K562 treated with DMSO at 1 percent for 12 hours (cell line): ENCODE results near the gene SREK1. TPM values are rescaled to one million over a fixed set of nuclear protein-coding genes. Genes with fewer than 3 reads are reported as not detected.

ENCODE experiments used
- total RNA-seq: library from RNA; unstranded; fragments of 300-600 nt; gene quantifications from 2 replicates; pipeline ENCODE4 v1.2.3, GENCODE V29; 2022; ENCODE audit not compliant: insufficient read depth

SREK1 gene, protein sequence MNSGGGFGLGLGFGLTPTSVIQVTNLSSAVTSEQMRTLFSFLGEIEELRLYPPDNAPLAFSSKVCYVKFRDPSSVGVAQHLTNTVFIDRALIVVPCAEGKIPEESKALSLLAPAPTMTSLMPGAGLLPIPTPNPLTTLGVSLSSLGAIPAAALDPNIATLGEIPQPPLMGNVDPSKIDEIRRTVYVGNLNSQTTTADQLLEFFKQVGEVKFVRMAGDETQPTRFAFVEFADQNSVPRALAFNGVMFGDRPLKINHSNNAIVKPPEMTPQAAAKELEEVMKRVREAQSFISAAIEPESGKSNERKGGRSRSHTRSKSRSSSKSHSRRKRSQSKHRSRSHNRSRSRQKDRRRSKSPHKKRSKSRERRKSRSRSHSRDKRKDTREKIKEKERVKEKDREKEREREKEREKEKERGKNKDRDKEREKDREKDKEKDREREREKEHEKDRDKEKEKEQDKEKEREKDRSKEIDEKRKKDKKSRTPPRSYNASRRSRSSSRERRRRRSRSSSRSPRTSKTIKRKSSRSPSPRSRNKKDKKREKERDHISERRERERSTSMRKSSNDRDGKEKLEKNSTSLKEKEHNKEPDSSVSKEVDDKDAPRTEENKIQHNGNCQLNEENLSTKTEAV
- total RNA-seq = 14.2 and 39.4 TPM in 2 replicates

DNA sequence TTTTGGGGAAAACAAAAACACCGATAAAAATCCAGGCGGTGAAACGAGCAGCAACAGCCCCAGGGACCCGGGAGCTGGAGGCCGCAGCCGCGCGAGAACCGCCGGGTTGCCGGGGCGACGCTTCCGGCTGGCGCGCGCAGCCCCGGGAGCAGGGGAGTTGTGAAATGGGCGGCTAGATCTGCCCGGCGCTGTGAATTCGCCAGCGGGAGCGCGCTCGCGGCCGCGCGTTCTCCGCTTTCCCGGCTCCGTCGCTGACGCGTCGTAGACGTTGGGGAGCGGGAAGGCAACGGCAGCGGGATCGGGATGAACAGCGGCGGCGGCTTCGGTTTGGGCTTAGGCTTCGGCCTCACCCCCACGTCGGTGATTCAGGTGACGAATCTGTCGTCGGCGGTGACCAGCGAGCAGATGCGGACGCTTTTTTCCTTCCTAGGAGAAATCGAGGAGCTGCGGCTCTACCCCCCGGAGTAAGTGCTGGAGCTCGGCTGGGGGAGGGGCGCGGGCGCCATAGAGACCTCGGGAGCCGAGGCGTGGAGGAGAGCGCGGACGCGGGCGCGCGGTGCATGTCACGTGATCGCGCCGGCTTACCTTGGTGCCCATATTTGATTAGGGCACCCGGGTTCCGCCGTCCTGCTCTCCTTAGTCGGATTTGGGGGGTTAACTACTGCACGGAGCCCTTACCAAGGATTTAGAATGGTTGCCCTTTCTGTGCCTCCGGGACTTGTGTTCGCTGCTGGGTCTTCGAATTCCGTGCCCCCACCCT lies at the start of gene SREK1:
TSS of gene SREK1 (plus strand) at position 227 of the 760 bp plus-strand sequence. CDS start at position 304, 77 bp downstream.

Other genes with a start within 250 kb of the SREK1 start
- 9.9 and 26.9 TPM in 2 replicates for gene ERBIN, start 217.7 kb upstream of the SREK1 start, total RNA-seq